RCC 7860 (cell line): ENCODE measurements around the gene EIF5A.

ENCODE experiments used
- DNase-seq: peaks from one replicate; pipeline ENCODE4 v3.0.0-alpha.2; 2015; ENCODE audit warnings: low spot score
- FAIRE-seq: peaks from 2 replicates; lab custom pipeline; 2012; peaks lifted over from hg19 to GRCh38; lab: Jason Lieb, UNC

EIF5A gene

GRCh38 chr17:7312432-7313087 is 5.1 kb downstream of the EIF5A start:
- DNase-seq (no peak), FAIRE-seq (no peak)

DNA sequence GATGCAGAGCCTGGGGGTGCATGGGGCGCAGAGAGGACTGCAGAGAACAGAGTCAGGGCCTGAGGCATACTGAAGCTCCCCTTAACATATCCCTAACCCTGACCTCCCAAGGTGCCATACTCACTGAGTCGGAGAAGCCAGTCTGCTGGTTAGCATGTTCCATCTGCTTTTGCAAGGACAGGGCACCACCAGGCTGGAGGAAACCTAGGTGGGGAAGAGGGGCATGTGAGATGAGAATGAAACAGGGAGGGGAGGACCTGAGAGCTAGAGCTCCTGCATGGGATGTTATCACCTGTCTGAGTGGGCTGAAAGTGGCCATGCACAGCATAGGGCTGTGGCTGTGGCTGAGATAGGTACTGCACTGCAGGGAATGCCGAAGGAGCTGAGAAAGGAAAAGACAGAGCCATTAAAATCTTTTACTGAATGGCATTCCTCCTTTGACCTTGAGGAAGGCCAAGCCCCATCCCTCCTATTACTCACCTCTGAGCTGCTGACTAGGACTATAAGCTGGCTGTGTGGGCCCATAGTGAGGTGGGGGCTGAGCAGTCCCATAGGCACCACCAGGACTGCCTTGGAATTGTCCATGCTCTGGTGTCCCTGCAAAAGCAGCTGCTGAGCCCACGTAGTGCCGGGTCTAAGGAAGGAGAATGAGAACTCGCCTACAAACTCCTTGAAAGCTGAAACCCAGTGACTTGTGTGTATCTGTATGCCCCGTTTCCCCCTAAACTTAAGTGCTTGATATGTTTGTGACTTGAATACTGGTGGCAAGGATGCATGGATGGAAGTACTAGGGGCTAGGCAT is 5.9 kb downstream of the EIF5A start:
- peak; percentile 43 for DNase-seq
- no peak for FAIRE-seq

- DNase-seq (peak; percentile 41), FAIRE-seq (no peak)
Observed at GRCh38 chr17:7313890-7314718, 6.7 kb downstream of the EIF5A start.

- FAIRE-seq (no peak), DNase-seq (peak; percentile 57)
Observed at GRCh38 chr17:7314719-7315569, 7.5 kb downstream of the EIF5A start, which contains the start of gene GPS2. GPS2 (minus strand) TSS chr17:7315360; CDS start chr17:7315052, 308 bp downstream.

- FAIRE-seq (no peak), DNase-seq (no peak)
Observed at GRCh38 chr17:7315570-7316235, 8.3 kb downstream of the EIF5A start.

GRCh38 chr17:7317161-7317803 is 9.9 kb downstream of the EIF5A start:
- DNase-seq = no peak
- FAIRE-seq = no peak

GRCh38 chr17:7318121-7318860 is 10.9 kb downstream of the EIF5A start:
- no peak for FAIRE-seq
- no peak for DNase-seq

GRCh38 chr17:7321466-7321865 is 14.0 kb downstream of the EIF5A start:
- DNase-seq (no peak), FAIRE-seq (no peak)

DNA sequence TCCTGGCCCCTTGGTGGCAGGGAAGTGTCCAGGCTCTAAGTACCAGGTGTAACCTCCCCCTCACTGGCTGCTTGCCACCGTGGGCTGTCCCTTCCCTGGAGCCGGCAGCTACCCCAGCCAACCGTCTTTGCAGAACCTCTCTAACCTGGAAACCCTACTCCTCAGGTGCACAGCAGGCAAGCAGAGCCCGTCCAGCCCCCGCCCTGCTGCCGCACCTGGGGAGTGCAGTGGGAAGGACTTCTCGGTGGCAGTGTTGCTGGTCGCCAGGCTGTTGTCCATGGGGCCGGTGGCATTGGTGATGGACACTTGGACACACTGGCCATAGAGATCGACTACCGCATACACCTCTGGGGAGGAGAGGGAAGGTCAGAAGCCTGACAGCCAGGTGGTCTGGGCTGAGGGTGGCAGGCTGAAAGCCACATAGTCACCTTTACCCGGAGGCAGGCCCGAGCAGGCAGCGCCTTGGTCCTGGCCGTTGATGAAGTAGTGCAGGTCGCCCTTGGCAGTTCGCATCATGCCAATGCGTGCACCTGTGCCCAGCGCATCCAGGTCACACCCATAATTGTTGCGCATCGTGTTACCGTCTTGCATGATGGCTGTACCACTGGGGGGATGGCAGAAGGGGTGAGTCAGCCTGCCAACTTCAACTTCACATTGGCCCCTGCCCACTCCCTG is 15.2 kb downstream of the EIF5A start:
- DNase-seq (no peak), FAIRE-seq (no peak)

GRCh38 chr17:7323731-7324437 is 16.5 kb downstream of the EIF5A start:
- no peak for DNase-seq
- no peak for FAIRE-seq

DNA sequence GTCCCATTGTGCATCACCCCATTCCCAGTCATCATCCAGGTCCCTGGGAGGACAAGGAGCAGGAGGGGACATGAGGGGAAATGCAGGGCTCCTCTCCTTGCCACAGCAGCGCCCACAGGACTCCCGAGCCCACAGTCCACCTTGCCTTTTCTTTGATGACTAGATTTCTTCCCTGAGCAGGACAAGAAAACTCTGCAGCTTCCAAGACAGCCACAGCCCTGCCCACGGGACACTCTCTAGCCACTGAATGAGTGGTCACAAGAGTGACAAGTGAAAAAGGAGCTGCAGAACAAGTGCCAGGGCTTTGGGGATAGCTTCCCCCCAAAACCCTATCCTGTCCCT is 17.0 kb downstream of the EIF5A start:
- FAIRE-seq (no peak), DNase-seq (no peak)

DNA sequence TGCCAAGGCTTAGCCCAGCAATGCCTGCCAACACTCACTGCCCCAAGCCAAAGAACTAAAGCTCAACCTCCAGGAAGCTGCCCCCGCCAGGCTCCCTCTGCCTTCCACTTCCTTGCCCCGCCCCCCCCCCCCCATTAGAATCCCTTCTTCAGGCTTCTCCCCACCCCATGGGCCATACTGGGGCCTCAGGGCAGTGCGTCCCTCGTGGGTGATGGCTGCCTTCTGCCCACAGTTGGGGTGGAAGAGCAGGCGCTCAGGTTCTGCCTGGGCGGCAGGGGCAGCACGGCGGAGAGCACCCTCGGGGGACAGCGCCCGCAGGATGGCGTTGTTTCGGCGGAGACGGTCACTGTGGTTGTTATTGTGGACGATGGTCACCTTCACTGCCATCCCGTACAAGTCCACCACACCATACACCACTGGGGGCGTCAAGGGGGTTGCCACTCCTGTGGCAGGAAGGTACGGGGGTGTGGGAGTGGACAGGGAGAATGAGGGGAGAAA is 17.7 kb downstream of the EIF5A start:
- no peak for FAIRE-seq
- DNase-seq = no peak

DNA sequence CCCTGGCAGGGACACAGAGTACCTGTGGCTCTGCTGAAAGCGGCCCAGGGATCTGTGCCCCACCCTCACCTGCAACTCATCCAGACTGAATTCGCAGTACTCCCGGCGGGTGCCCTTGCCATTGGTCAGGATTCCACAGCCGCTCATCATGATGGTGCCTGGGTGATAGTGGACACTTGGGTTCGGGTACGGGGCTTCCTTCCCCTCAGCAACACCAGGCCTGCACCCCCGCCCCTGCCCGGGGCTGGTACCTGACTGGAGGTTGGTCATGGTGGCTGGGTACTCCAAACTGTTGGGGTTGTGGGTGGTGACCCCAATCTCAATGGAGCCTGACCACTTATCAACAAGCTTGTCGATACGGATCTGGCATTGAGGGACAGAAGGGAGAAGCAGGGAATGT is 18.8 kb downstream of the EIF5A start:
- DNase-seq (no peak), FAIRE-seq (no peak)

GRCh38 chr17:7327056-7327455 is 19.6 kb downstream of the EIF5A start:
- DNase-seq = no peak
- no peak for FAIRE-seq

DNA sequence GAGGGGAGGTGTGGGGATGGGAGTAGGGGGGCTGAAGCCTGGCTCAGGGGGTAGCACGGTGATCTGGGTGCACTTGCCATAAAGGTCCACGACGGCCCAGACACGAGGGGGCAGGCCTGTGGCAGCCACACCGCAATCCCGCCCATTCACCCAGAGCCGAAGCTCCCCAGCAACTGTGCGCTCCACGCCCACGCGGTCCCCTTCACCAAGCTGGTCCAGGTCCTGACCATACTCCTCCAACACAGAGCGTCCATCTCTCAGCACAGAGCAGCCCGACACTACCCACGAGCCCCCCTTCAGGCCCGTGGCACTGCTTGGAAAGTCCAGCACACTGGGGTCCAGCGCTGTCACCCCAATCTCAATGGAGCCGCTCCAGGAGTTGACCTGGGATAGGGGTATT is 20.1 kb downstream of the EIF5A start:
- DNase-seq (no peak), FAIRE-seq (no peak)

- FAIRE-seq (no peak), DNase-seq (no peak)
Observed at GRCh38 chr17:7328009-7328408, 20.6 kb downstream of the EIF5A start.

GRCh38 chr17:7328840-7329373 is 21.5 kb downstream of the EIF5A start, which contains the start of gene NEURL4:
NEURL4 (minus strand) TSS chr17:7329335; CDS start chr17:7329312, 23 bp downstream.
- no peak for DNase-seq

More at GRCh38 chr17:7328840-7329373, 21.5 kb downstream of the EIF5A start, which contains the start of gene NEURL4:
- FAIRE-seq = no peak
